Measurements from ENCODE around the gene DNAH14. TPM values are rescaled to one million over a fixed set of nuclear protein-coding genes. Genes with fewer than 3 reads are reported as not detected.

Gene DNAH14
- total and polyA plus RNA-seq, 2 donors (not counting 1 experiment from before 2014, with no cell fraction given) = not detected

DNA sequence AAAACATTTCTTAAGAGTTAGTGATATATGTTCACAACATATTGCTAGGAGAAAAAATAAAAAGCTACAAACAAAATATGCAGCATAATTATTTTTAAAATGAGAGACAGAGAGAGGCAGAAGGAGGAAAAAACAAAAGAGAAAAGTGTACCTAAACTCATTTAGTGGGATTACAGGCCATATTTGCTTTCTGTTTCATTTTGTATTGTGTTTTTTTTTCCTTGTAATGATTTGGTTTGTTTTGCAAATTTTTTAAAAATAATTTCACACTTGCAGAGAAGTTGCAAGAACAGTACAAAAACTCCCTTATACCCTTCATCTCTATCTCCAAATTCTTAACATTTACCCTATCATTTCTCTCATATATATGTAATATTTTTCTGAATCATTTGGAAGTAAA is 433.3 kb downstream of the DNAH14 start:
- no peak overlapping the region for H3K27ac ChIP-seq (ENCODE audit: low read length in 2 of 2)
- intact Hi-C loops (cut with micrococcal nuclease) = no loop called here
- no peaks in the 10 kb centered on the region for H3K9me3 Mint-ChIP-seq (ENCODE audit: insufficient read depth)
- no peaks in the 10 kb centered on the region for H4K20me1 ChIP-seq (ENCODE audit: control insufficient read depth, insufficient read depth, low read length, poor library complexity, severe bottlenecking)
- H3K4me3 Mint-ChIP-seq = no peak overlapping the region
- TF ChIP-seq EZH2 (IDR thresholded peaks at IDR 0.05; ENCODE audit: borderline replicate concordance, insufficient read depth, low read depth, low read length, poor library complexity, severe bottlenecking) = no peak
- H3K79me2 ChIP-seq (ENCODE audit: control insufficient read depth, insufficient read depth, low read length) = no peaks in the 10 kb centered on the region
- ChIA-PET POLR2A (no interaction called here), CTCF (no interaction called here)
- peaks cover 9% of the 10 kb centered on the region for H3K27me3 Mint-ChIP-seq
- ATAC-seq (ENCODE audit: low read depth) (no peak), DNase-seq (no peak)
- no peak overlapping the region for H3K4me3 ChIP-seq (ENCODE audit: control extremely low read depth in 1 of 5, extremely low read depth in 1 of 5, insufficient read depth in 1 of 5, low read depth in 2 of 5, low read length in 4 of 5)
- no peaks in the 10 kb centered on the region for H3K36me3 ChIP-seq (replicated peaks in 1 of 2; ENCODE audit: control extremely low read depth in 1 of 2, control insufficient read depth in 1 of 2, extremely low read depth in 1 of 2, insufficient read depth in 2 of 2, low read length in 1 of 2)
- H2AFZ ChIP-seq (ENCODE audit: insufficient read depth, low read depth, low read length, poor library complexity, severe bottlenecking) = no peak overlapping the region
- H3K9me3 ChIP-seq (ENCODE audit: control extremely low read depth in 1 of 3, control insufficient read depth in 2 of 3, insufficient read depth in 1 of 3, low read length in 2 of 3) = no peaks in the 10 kb centered on the region
- H3K4me1 ChIP-seq (ENCODE audit: control insufficient read depth in 2 of 2, insufficient read depth in 2 of 2, low read length in 2 of 2) = no peaks in the 10 kb centered on the region
- no peaks in the 10 kb centered on the region for H3K27me3 ChIP-seq (replicated peaks in 1 of 4; ENCODE audit: control extremely low read depth in 1 of 4, control insufficient read depth in 3 of 4, insufficient read depth in 4 of 4, low read length in 3 of 4)
- H3K9ac ChIP-seq (ENCODE audit: low read length) = no peak overlapping the region
- H3K4me2 ChIP-seq (replicated peaks; ENCODE audit: low read depth, low read length, poor library complexity, severe bottlenecking) = no peak overlapping the region
- H3K4me1 Mint-ChIP-seq = peaks cover 12% of the 10 kb centered on the region
- no peak overlapping the region for H3K27ac Mint-ChIP-seq

DNA sequence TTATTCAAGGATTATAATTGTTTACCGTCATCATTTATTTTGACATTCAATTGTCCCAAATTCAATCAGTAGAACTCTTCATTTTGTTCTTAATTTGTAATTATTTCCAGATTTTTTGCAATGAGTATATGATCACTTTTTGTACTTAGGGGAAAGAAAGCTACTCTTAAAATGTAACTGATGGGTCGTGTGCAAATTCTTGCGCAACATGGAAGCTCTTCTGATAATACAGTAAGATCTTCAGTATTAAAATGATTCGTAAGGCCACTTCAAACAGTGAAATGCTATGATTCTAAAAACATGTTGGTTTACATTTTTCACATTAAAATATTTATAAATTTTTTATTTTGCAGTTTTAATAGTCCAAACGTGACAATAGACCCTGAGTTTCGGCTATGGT is 435.0 kb downstream of the DNAH14 start:
- intact Hi-C loops (cut with micrococcal nuclease) = no loop called here
- WGBS (ENCODE audit: insufficient coverage) = no CpG with 5 or more reads among the region's 6 CpGs
- H3K9me3 ChIP-seq (ENCODE audit: control extremely low read depth in 1 of 3, control insufficient read depth in 2 of 3, insufficient read depth in 1 of 3, low read length in 2 of 3) = no peaks in the 10 kb centered on the region
- Mint-ChIP-seq H3K27ac (no peak overlapping the region), H3K4me1 (peaks cover 12% of the 10 kb centered on the region), H3K27me3 (peaks cover 11% of the 10 kb centered on the region), H3K4me3 (no peak overlapping the region), H3K9me3 (ENCODE audit: insufficient read depth) (no peaks in the 10 kb centered on the region)
- ATAC-seq (ENCODE audit: low read depth) = no peak
- H3K27ac ChIP-seq (ENCODE audit: low read length in 2 of 2) = no peak overlapping the region
- no peak overlapping the region for H3K9ac ChIP-seq (ENCODE audit: low read length)
- no peaks in the 10 kb centered on the region for H3K27me3 ChIP-seq (replicated peaks in 1 of 4; ENCODE audit: control extremely low read depth in 1 of 4, control insufficient read depth in 3 of 4, insufficient read depth in 4 of 4, low read length in 3 of 4)
- ChIA-PET POLR2A (no interaction called here), CTCF (no interaction called here)
- H4K20me1 ChIP-seq (ENCODE audit: control insufficient read depth, insufficient read depth, low read length, poor library complexity, severe bottlenecking) = no peaks in the 10 kb centered on the region
- no peak overlapping the region for H2AFZ ChIP-seq (ENCODE audit: insufficient read depth, low read depth, low read length, poor library complexity, severe bottlenecking)
- H3K4me2 ChIP-seq (replicated peaks; ENCODE audit: low read depth, low read length, poor library complexity, severe bottlenecking) = no peak overlapping the region
- H3K4me3 ChIP-seq (ENCODE audit: control extremely low read depth in 1 of 5, extremely low read depth in 1 of 5, insufficient read depth in 1 of 5, low read depth in 2 of 5, low read length in 4 of 5) = no peak overlapping the region
- no peaks in the 10 kb centered on the region for H3K79me2 ChIP-seq (ENCODE audit: control insufficient read depth, insufficient read depth, low read length)
- no peak for TF ChIP-seq EZH2 (IDR thresholded peaks at IDR 0.05; ENCODE audit: borderline replicate concordance, insufficient read depth, low read depth, low read length, poor library complexity, severe bottlenecking)
- TF ChIP-seq, protein P1, sequence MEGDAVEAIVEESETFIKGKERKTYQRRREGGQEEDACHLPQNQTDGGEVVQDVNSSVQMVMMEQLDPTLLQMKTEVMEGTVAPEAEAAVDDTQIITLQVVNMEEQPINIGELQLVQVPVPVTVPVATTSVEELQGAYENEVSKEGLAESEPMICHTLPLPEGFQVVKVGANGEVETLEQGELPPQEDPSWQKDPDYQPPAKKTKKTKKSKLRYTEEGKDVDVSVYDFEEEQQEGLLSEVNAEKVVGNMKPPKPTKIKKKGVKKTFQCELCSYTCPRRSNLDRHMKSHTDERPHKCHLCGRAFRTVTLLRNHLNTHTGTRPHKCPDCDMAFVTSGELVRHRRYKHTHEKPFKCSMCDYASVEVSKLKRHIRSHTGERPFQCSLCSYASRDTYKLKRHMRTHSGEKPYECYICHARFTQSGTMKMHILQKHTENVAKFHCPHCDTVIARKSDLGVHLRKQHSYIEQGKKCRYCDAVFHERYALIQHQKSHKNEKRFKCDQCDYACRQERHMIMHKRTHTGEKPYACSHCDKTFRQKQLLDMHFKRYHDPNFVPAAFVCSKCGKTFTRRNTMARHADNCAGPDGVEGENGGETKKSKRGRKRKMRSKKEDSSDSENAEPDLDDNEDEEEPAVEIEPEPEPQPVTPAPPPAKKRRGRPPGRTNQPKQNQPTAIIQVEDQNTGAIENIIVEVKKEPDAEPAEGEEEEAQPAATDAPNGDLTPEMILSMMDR (IDR thresholded peaks at IDR 0.05) = no peak
- H3K36me3 ChIP-seq (replicated peaks in 1 of 2; ENCODE audit: control extremely low read depth in 1 of 2, control insufficient read depth in 1 of 2, extremely low read depth in 1 of 2, insufficient read depth in 2 of 2, low read length in 1 of 2) = no peaks in the 10 kb centered on the region
- no peaks in the 10 kb centered on the region for H3K4me1 ChIP-seq (ENCODE audit: control insufficient read depth in 2 of 2, insufficient read depth in 2 of 2, low read length in 2 of 2)
- no peak for DNase-seq

Data from B cell (primary cell).